ENCODE measurements around the gene TNK1.
"Not testable (repeated sequence)": the region's sequence is repeated elsewhere in the genome, so short reads cannot be mapped to it uniquely, and the experiment has no call there.

TNK1 gene

GRCh38 chr17:7355573-7355972 lies 25.3 kb upstream of the TNK1 start:
- DNase-seq, result no peak

GRCh38 chr17:7356072-7356549 lies 24.8 kb upstream of the TNK1 start:
- peak; percentile 83 for DNase-seq

GRCh38 chr17:7356756-7357155 lies 24.1 kb upstream of the TNK1 start:
- peak; percentile 32 for DNase-seq

- DNase-seq, result no peak
Measured at GRCh38 chr17:7357381-7357780, 23.5 kb upstream of the TNK1 start.

GRCh38 chr17:7361906-7362305 lies 19.0 kb upstream of the TNK1 start:
- DNase-seq, result no peak

GRCh38 chr17:7363311-7363710 lies 17.6 kb upstream of the TNK1 start:
- DNase-seq, result no peak

GRCh38 chr17:7365963-7366362 lies 14.9 kb upstream of the TNK1 start:
- not testable (repeated sequence) for DNase-seq

- no peak for DNase-seq
Measured at GRCh38 chr17:7367083-7367482, 13.8 kb upstream of the TNK1 start.

GRCh38 chr17:7367918-7368598 lies 12.8 kb upstream of the TNK1 start:
- DNase-seq, result no peak

GRCh38 chr17:7368599-7368994 lies 12.3 kb upstream of the TNK1 start:
- not testable (repeated sequence) for DNase-seq

- no peak for DNase-seq
Measured at GRCh38 chr17:7369825-7370224, 11.1 kb upstream of the TNK1 start.

- no peak for DNase-seq
Measured at GRCh38 chr17:7370853-7371252, 10.0 kb upstream of the TNK1 start.

- DNase-seq, result no peak
Measured at GRCh38 chr17:7374353-7374752, 6.5 kb upstream of the TNK1 start.

- DNase-seq, result no peak
Measured at GRCh38 chr17:7379134-7379533, 1.8 kb upstream of the TNK1 start.

- peak; percentile 64 for DNase-seq
Measured at GRCh38 chr17:7380321-7380720, 568 bp upstream of the TNK1 start.

GRCh38 chr17:7382901-7383300 lies 2.0 kb downstream of the TNK1 start:
- DNase-seq, result no peak

GRCh38 chr17:7383371-7383741 lies 2.5 kb downstream of the TNK1 start:
- DNase-seq, result no peak

- DNase-seq, result peak; percentile 61
Measured at GRCh38 chr17:7383742-7384488, 3.0 kb downstream of the TNK1 start.

- no peak for DNase-seq
Measured at GRCh38 chr17:7384489-7385081, 3.7 kb downstream of the TNK1 start.

GRCh38 chr17:7388856-7389255 lies 8.0 kb downstream of the TNK1 start:
- no peak for DNase-seq

- no peak for DNase-seq
Measured at GRCh38 chr17:7389924-7390910, 9.3 kb downstream of the TNK1 start.

GRCh38 chr17:7391307-7391706 lies 10.4 kb downstream of the TNK1 start:
- no peak for DNase-seq

Measured in left hindlimb (tissue), 1 donor.